ENCODE measurements around the gene CSF2RB. TPM values are rescaled to one million over a fixed set of nuclear protein-coding genes. Genes with fewer than 3 reads are reported as not detected.

Gene CSF2RB
- total RNA-seq, 1 experiment from 2014 or later, result 0.07 TPM

DNA sequence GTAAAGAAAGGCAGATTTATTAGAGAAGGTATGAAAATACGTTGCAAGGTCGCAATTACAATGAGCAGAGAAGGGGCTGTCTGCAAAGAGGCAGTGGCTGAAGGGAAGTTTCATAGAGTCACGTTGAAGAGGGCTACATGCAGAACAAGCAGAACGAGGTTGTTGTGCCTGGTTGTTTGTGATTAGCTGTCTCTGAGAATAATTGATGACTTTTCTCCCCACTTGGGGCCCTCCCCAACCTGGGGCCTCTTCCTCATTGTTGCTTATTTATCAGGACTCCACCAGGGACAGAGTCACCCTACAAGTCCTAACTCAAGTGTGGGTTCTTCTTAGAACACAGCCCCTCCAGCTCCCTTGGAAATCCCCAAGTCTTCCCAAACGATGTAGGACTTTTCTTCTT is 29.1 kb downstream of the CSF2RB start (continued):
- TF ChIP-seq, protein P1, sequence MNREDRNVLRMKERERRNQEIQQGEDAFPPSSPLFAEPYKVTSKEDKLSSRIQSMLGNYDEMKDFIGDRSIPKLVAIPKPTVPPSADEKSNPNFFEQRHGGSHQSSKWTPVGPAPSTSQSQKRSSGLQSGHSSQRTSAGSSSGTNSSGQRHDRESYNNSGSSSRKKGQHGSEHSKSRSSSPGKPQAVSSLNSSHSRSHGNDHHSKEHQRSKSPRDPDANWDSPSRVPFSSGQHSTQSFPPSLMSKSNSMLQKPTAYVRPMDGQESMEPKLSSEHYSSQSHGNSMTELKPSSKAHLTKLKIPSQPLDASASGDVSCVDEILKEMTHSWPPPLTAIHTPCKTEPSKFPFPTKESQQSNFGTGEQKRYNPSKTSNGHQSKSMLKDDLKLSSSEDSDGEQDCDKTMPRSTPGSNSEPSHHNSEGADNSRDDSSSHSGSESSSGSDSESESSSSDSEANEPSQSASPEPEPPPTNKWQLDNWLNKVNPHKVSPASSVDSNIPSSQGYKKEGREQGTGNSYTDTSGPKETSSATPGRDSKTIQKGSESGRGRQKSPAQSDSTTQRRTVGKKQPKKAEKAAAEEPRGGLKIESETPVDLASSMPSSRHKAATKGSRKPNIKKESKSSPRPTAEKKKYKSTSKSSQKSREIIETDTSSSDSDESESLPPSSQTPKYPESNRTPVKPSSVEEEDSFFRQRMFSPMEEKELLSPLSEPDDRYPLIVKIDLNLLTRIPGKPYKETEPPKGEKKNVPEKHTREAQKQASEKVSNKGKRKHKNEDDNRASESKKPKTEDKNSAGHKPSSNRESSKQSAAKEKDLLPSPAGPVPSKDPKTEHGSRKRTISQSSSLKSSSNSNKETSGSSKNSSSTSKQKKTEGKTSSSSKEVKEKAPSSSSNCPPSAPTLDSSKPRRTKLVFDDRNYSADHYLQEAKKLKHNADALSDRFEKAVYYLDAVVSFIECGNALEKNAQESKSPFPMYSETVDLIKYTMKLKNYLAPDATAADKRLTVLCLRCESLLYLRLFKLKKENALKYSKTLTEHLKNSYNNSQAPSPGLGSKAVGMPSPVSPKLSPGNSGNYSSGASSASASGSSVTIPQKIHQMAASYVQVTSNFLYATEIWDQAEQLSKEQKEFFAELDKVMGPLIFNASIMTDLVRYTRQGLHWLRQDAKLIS (CRISPR knock-in tag; IDR thresholded peaks at IDR 0.05; ENCODE audit: borderline replicate concordance), result no peak
- TF ChIP-seq EMX1 (CRISPR knock-in tag; IDR thresholded peaks at IDR 0.05), result no peak

- no peak for TF ChIP-seq ZNF425 (CRISPR knock-in tag; conservative IDR thresholded peaks at IDR 0.05)
- no peak for TF ChIP-seq OVOL2 (CRISPR knock-in tag; IDR thresholded peaks at IDR 0.05; ENCODE audit: borderline replicate concordance)
- TF ChIP-seq, protein P2, sequence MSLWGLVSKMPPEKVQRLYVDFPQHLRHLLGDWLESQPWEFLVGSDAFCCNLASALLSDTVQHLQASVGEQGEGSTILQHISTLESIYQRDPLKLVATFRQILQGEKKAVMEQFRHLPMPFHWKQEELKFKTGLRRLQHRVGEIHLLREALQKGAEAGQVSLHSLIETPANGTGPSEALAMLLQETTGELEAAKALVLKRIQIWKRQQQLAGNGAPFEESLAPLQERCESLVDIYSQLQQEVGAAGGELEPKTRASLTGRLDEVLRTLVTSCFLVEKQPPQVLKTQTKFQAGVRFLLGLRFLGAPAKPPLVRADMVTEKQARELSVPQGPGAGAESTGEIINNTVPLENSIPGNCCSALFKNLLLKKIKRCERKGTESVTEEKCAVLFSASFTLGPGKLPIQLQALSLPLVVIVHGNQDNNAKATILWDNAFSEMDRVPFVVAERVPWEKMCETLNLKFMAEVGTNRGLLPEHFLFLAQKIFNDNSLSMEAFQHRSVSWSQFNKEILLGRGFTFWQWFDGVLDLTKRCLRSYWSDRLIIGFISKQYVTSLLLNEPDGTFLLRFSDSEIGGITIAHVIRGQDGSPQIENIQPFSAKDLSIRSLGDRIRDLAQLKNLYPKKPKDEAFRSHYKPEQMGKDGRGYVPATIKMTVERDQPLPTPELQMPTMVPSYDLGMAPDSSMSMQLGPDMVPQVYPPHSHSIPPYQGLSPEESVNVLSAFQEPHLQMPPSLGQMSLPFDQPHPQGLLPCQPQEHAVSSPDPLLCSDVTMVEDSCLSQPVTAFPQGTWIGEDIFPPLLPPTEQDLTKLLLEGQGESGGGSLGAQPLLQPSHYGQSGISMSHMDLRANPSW (CRISPR knock-in tag; conservative IDR thresholded peaks at IDR 0.05; ENCODE audit: low read depth), result no peak
- TF ChIP-seq ZNF396 (CRISPR knock-in tag; IDR thresholded peaks at IDR 0.05; ENCODE audit: borderline replicate concordance), result no peak
- TF ChIP-seq, protein P3, sequence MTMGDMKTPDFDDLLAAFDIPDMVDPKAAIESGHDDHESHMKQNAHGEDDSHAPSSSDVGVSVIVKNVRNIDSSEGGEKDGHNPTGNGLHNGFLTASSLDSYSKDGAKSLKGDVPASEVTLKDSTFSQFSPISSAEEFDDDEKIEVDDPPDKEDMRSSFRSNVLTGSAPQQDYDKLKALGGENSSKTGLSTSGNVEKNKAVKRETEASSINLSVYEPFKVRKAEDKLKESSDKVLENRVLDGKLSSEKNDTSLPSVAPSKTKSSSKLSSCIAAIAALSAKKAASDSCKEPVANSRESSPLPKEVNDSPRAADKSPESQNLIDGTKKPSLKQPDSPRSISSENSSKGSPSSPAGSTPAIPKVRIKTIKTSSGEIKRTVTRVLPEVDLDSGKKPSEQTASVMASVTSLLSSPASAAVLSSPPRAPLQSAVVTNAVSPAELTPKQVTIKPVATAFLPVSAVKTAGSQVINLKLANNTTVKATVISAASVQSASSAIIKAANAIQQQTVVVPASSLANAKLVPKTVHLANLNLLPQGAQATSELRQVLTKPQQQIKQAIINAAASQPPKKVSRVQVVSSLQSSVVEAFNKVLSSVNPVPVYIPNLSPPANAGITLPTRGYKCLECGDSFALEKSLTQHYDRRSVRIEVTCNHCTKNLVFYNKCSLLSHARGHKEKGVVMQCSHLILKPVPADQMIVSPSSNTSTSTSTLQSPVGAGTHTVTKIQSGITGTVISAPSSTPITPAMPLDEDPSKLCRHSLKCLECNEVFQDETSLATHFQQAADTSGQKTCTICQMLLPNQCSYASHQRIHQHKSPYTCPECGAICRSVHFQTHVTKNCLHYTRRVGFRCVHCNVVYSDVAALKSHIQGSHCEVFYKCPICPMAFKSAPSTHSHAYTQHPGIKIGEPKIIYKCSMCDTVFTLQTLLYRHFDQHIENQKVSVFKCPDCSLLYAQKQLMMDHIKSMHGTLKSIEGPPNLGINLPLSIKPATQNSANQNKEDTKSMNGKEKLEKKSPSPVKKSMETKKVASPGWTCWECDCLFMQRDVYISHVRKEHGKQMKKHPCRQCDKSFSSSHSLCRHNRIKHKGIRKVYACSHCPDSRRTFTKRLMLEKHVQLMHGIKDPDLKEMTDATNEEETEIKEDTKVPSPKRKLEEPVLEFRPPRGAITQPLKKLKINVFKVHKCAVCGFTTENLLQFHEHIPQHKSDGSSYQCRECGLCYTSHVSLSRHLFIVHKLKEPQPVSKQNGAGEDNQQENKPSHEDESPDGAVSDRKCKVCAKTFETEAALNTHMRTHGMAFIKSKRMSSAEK (CRISPR knock-in tag; IDR thresholded peaks at IDR 0.05; ENCODE audit: borderline replicate concordance), result no peak
- TF ChIP-seq MXD4 (CRISPR knock-in tag; IDR thresholded peaks at IDR 0.05; ENCODE audit: borderline replicate concordance), result no peak
- TF ChIP-seq, protein P4, sequence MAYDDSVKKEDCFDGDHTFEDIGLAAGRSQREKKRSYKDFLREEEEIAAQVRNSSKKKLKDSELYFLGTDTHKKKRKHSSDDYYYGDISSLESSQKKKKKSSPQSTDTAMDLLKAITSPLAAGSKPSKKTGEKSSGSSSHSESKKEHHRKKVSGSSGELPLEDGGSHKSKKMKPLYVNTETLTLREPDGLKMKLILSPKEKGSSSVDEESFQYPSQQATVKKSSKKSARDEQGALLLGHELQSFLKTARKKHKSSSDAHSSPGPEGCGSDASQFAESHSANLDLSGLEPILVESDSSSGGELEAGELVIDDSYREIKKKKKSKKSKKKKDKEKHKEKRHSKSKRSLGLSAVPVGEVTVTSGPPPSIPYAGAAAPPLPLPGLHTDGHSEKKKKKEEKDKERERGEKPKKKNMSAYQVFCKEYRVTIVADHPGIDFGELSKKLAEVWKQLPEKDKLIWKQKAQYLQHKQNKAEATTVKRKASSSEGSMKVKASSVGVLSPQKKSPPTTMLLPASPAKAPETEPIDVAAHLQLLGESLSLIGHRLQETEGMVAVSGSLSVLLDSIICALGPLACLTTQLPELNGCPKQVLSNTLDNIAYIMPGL (CRISPR knock-in tag; IDR thresholded peaks at IDR 0.05), result no peak
- TF ChIP-seq ETV6 (CRISPR knock-in tag; IDR thresholded peaks at IDR 0.05), result no peak
- TF ChIP-seq, protein P5, sequence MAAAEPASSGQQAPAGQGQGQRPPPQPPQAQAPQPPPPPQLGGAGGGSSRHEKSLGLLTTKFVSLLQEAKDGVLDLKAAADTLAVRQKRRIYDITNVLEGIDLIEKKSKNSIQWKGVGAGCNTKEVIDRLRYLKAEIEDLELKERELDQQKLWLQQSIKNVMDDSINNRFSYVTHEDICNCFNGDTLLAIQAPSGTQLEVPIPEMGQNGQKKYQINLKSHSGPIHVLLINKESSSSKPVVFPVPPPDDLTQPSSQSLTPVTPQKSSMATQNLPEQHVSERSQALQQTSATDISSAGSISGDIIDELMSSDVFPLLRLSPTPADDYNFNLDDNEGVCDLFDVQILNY (CRISPR knock-in tag; IDR thresholded peaks at IDR 0.05), result no peak
- Mint-ChIP-seq H3K4me3 (no peak overlapping the region), H3K36me3 (no peaks in the 10 kb centered on the region), H3K27me3 (ENCODE audit: low read depth) (no peaks in the 10 kb centered on the region), H3K27ac (no peak overlapping the region), H3K9me3 (peaks cover 2% of the 10 kb centered on the region; the same call in 1 of the 2 replicates), H3K4me1 (peaks cover 8% of the 10 kb centered on the region; the same call in 1 of the 2 replicates)
- ChIA-PET CTCF (interaction anchor here (1.3 to 2.6 kb wide), 3 partner anchors 31 to 90 kb away, joined by 4 to 12 read pairs (median 8); no protein-coding TSS in a partner anchor), POLR2A (no interaction called here)
- DNase-seq (ENCODE audit: low spot score) (no peak), ATAC-seq (peak; percentile 50)
Observed at GRCh38 chr22:36946421-36947158, 33.2 kb downstream of the CSF2RB start.
